B cell (primary cell): ENCODE data around the gene ADAP1. TPM values are rescaled to one million over a fixed set of nuclear protein-coding genes. Genes with fewer than 3 reads are reported as not detected.

Experiments used
- ATAC-seq: fragments of 200-7000 bp; cut with Tn5 transposase; one replicate; pipeline ENCODE4 v1.10.0; 2021; ENCODE audit warnings: low read depth, mild to moderate bottlenecking, moderate number of reproducible peaks, moderate library complexity
- CTCF ChIA-PET: fragments of 350-600 bp; sonication (Branson Sonifier 250); formaldehyde crosslinking; loops from one replicate; lab custom pipeline; 2021; ENCODE audit warnings: antibody characterized with exemption, inconsistent platforms; lab: Charles Lee
- POLR2A ChIA-PET: fragments of 350-600 bp; sonication (Branson Sonifier 250); formaldehyde crosslinking; loops from one replicate; lab custom pipeline; 2021; ENCODE audit warnings: antibody characterized with exemption; lab: Charles Lee
- DNase-seq: peaks from one replicate; pipeline ENCODE4 v3.0.0; 2013
- H2AFZ ChIP-seq: 2 replicates; pipeline ENCODE4 v1.6.1; 2012; ENCODE audit warnings: mild to moderate bottlenecking, low read depth, low read length; ENCODE audit not compliant: insufficient read depth, poor library complexity, severe bottlenecking
- H3K27ac ChIP-seq, 2 donors: 1 replicate in 1 of 2; 2 replicates in 1 of 2; pipeline ENCODE4 v1.5.1; 2012 to 2013; ENCODE audit warnings: low read length in 2 of 2, mild to moderate bottlenecking in 2 of 2, moderate library complexity in 1 of 2
- H3K27me3 ChIP-seq, 4 experiments: fragments of 200-600 bp in 1 of 4; sonication (generic) in 1 of 4; replicated peaks in 1 of 4; 1 replicate in 2 of 4; 2 replicates in 2 of 4; pipeline versions ENCODE4 v1.6.1 to v1.7.0; 2013 to 2016; ENCODE audit warnings: low read length in 3 of 4, mild to moderate bottlenecking in 2 of 4, mixed read lengths in 1 of 4, moderate library complexity in 1 of 4; ENCODE audit not compliant: insufficient read depth in 4 of 4, control insufficient read depth in 3 of 4; ENCODE audit errors: control extremely low read depth in 1 of 4
- H3K36me3 ChIP-seq, 2 experiments: replicated peaks in 1 of 2; 1 replicate in 1 of 2; 2 replicates in 1 of 2; pipeline versions ENCODE4 v1.6.1 to v1.7.1; 2013; ENCODE audit warnings: low read length in 1 of 2; ENCODE audit not compliant: insufficient read depth in 2 of 2, control insufficient read depth in 1 of 2; ENCODE audit errors: control extremely low read depth in 1 of 2, extremely low read depth in 1 of 2
- H3K4me1 ChIP-seq, 2 donors: fragments of 200-600 bp in 1 of 2; sonication (generic) in 1 of 2; 1 replicate in 1 of 2; 2 replicates in 1 of 2; pipeline versions ENCODE4 v1.5.1 to v1.6.1; 2013 to 2017; ENCODE audit warnings: low read length in 2 of 2; ENCODE audit not compliant: control insufficient read depth in 2 of 2, insufficient read depth in 2 of 2
- H3K4me2 ChIP-seq: replicated peaks from 2 replicates; pipeline ENCODE3; 2012; ENCODE audit warnings: mild to moderate bottlenecking, low read depth, low read length; ENCODE audit not compliant: poor library complexity, severe bottlenecking
- H3K4me3 ChIP-seq, 5 experiments: fragments of 200-600 bp in 1 of 5; sonication (generic) in 1 of 5; 1 replicate in 3 of 5; 2 replicates in 2 of 5; pipeline versions ENCODE4 v1.5.1 to v1.7.0; 2011 to 2016; ENCODE audit warnings: low read length in 4 of 5, mild to moderate bottlenecking in 4 of 5, low read depth in 2 of 5, control low read depth in 1 of 5, moderate library complexity in 1 of 5; ENCODE audit not compliant: insufficient read depth in 1 of 5; ENCODE audit errors: control extremely low read depth in 1 of 5, extremely low read depth in 1 of 5
- H3K79me2 ChIP-seq: fragments of 200-600 bp; sonication (generic); one replicate; pipeline ENCODE4 v1.6.0; 2016; ENCODE audit warnings: low read length; ENCODE audit not compliant: control insufficient read depth, insufficient read depth
- H3K9ac ChIP-seq: fragments of 200-600 bp; sonication (generic); 2 replicates; pipeline ENCODE4 v1.6.1; 2017; ENCODE audit warnings: mild to moderate bottlenecking, low read length, moderate library complexity
- H3K9me3 ChIP-seq, 3 donors: one replicate each; pipeline versions ENCODE4 v1.6.1 to v1.7.1; 2013; ENCODE audit warnings: low read length in 2 of 3; ENCODE audit not compliant: control insufficient read depth in 2 of 3, insufficient read depth in 1 of 3; ENCODE audit errors: control extremely low read depth in 1 of 3
- H4K20me1 ChIP-seq: 2 replicates; pipeline ENCODE4 v1.6.0; 2012; ENCODE audit warnings: mild to moderate bottlenecking, low read length; ENCODE audit not compliant: insufficient read depth, control insufficient read depth, poor library complexity, severe bottlenecking
- H3K27ac Mint-ChIP-seq: one replicate; pipeline ENCODE4 v1.8.0; 2021; ENCODE audit warnings: mixed read lengths
- H3K27me3 Mint-ChIP-seq: one replicate; pipeline ENCODE4 v1.8.0; 2021; ENCODE audit warnings: mixed read lengths
- H3K4me1 Mint-ChIP-seq: one replicate; pipeline ENCODE4 v1.8.0; 2021; ENCODE audit warnings: mixed read lengths
- H3K4me3 Mint-ChIP-seq: one replicate; pipeline ENCODE4 v1.8.0; 2021; ENCODE audit warnings: mixed read lengths
- H3K9me3 Mint-ChIP-seq: one replicate; pipeline ENCODE4 v1.8.0; 2022; ENCODE audit warnings: mixed read lengths; ENCODE audit not compliant: insufficient read depth
- EZH2 ChIP-seq: IDR thresholded peaks from 2 replicates; pipeline ENCODE4 v1.6.1; 2012; ENCODE audit warnings: borderline replicate concordance, low read depth, mild to moderate bottlenecking, moderate library complexity, low read length; ENCODE audit not compliant: insufficient read depth, poor library complexity, severe bottlenecking
- WGBS: methylation state at CpG from one replicate; pipeline ENCODE4 v1.1.5; 2013; ENCODE audit warnings: missing lambda C conversion rate; ENCODE audit not compliant: insufficient coverage; 5-methylcytosine and 5-hydroxymethylcytosine counted together
- intact Hi-C: fragments of 100-400 bp; cut with micrococcal nuclease; formaldehyde crosslinking; loops from one replicate; pipeline ENCODE4 v1.10.0; 2022
- polyA plus RNA-seq: library from polyadenylated mRNA; depleted of rRNA; stranded (reverse); fragments of >200 nt; gene quantifications from 2 replicates; pipeline ENCODE4 v1.2.3, GENCODE V29; 2012
- total RNA-seq, 2 donors: library from RNA; stranded (reverse); fragments of 120-200 nt in 1 of 2; gene quantifications; 1 replicate in 1 of 2; 2 replicates in 1 of 2; pipeline versions ENCODE4 v1.2.3 to v1.2.4, GENCODE V29; 2013 to 2022
- TF ChIP-seq, protein P1 (sequence below): fragments of 200-600 bp; IDR thresholded peaks from one replicate; pipeline ENCODE4 v1.8.0; 2022; ENCODE audit warnings: antibody characterized with exemption, mild to moderate bottlenecking

The ADAP1 gene
- total and polyA plus RNA-seq, 2 donors (not counting 1 experiment from before 2014, with no cell fraction given) = 10.8 to 12.9 TPM

DNA sequence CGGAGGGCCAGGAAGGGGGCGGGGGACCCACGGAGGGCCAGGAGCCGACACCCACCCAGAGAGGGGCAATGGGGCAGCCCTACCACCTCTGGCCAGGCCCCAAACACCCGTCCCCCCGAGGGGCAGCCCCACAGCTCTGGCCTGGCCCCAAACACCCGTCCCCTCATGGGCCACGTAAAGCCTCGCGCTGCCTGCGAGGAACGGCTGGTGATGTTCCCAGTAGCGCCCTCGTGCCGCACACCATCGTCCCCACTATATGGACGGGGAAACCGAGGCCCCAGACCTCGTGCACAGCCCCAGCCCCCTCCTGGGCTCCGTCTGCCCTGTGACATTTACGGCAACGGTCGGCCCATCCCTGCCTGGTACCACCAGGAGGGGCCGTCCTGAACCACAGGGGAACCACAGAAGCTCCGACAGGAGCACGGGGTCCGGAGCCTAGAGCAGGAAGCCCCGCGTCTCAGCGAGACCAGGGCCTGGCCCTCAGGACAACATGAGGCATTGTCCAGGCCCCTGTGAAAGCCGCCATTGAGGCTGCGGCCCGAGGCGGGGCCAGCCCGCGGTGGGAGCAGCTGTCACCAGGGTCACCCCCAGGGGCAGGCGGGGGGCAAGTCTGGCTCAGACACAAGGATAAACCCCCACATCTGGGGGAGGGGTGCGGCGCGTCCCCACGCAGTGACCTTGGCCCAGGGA is 42.5 kb downstream of the ADAP1 start:
- Histone ChIP-seq H3K4me3 (no peak overlapping the region), H3K36me3 (no peaks in the 10 kb centered on the region), H4K20me1 (no peaks in the 10 kb centered on the region), H3K27me3 (no peaks in the 10 kb centered on the region), H3K27ac (no peak overlapping the region), H2AFZ (no peak overlapping the region), H3K79me2 (no peaks in the 10 kb centered on the region), H3K9me3 (peaks cover 0 to 11% (median 0%) of the 10 kb centered on the region in 3 donors), H3K4me1 (peaks cover 16 to 20% of the 10 kb centered on the region in 2 donors), H3K4me2 (no peak overlapping the region), H3K9ac (no peak overlapping the region)
- WGBS = 87% methylated on average over 41 of the region's 41 CpGs
- H3K4me3 Mint-ChIP-seq = no peak overlapping the region
- peaks cover 18% of the 10 kb centered on the region for H3K4me1 Mint-ChIP-seq
- CTCF ChIA-PET = no interaction called here
- TF ChIP-seq EZH2 = no peak
- TF ChIP-seq, protein P1, sequence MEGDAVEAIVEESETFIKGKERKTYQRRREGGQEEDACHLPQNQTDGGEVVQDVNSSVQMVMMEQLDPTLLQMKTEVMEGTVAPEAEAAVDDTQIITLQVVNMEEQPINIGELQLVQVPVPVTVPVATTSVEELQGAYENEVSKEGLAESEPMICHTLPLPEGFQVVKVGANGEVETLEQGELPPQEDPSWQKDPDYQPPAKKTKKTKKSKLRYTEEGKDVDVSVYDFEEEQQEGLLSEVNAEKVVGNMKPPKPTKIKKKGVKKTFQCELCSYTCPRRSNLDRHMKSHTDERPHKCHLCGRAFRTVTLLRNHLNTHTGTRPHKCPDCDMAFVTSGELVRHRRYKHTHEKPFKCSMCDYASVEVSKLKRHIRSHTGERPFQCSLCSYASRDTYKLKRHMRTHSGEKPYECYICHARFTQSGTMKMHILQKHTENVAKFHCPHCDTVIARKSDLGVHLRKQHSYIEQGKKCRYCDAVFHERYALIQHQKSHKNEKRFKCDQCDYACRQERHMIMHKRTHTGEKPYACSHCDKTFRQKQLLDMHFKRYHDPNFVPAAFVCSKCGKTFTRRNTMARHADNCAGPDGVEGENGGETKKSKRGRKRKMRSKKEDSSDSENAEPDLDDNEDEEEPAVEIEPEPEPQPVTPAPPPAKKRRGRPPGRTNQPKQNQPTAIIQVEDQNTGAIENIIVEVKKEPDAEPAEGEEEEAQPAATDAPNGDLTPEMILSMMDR = no peak
- no peak for ATAC-seq
- no peaks in the 10 kb centered on the region for H3K9me3 Mint-ChIP-seq
- H3K27me3 Mint-ChIP-seq = no peaks in the 10 kb centered on the region
- POLR2A ChIA-PET = no interaction called here
- DNase-seq = no peak
- no peak overlapping the region for H3K27ac Mint-ChIP-seq
- intact Hi-C loops = loop anchor here (10.0 kb wide), 1 partner anchor 153 kb away; no protein-coding TSS in a partner anchor

DNA sequence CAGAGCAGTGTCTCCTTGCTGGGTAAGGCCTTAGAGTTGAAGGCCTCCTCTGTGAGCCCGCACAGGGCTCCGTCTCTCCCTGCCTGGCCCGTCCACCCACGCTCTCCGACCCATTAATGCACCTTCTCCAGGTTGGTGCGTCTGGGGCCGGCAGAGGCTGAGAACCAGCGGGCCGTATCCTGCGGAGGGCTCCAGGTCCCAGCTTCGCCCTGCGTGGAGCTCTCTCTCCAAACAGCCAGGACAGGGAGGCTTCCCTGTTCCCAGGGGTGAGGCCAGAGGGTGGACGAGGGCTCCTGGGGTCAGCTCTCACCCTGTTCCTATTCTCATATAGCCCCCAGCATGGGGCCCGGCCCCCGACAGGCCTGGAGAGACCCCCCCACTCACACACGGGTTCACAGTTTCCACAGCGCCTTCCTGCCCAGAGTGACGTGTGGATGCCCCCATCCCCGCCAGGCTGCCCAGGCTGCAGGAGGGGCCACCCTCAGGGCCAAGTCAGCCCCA is 43.5 kb downstream of the ADAP1 start:
- POLR2A ChIA-PET = interaction anchor here (1.1 kb wide), 1 partner anchor 40 kb away, joined by 3 read pairs; no protein-coding TSS in a partner anchor
- Histone ChIP-seq H3K27ac (no peak overlapping the region), H3K36me3 (no peaks in the 10 kb centered on the region), H3K27me3 (no peaks in the 10 kb centered on the region), H3K9me3 (peaks cover 0 to 11% (median 0%) of the 10 kb centered on the region in 3 donors), H3K9ac (no peak overlapping the region), H4K20me1 (no peaks in the 10 kb centered on the region), H2AFZ (no peak overlapping the region), H3K4me2 (peak overlapping the region; percentile 89), H3K79me2 (no peaks in the 10 kb centered on the region), H3K4me3 (no peak overlapping the region), H3K4me1 (peaks cover 16 to 20% of the 10 kb centered on the region in 2 donors)
- Mint-ChIP-seq H3K9me3 (no peaks in the 10 kb centered on the region), H3K27ac (no peak overlapping the region), H3K27me3 (no peaks in the 10 kb centered on the region), H3K4me1 (peaks cover 18% of the 10 kb centered on the region), H3K4me3 (no peak overlapping the region)
- DNase-seq = no peak
- 83% methylated on average over 19 of the region's 19 CpGs for WGBS
- CTCF ChIA-PET = interaction anchor here (0.6 to 4.5 kb wide), 9 partner anchors 12 to 265 kb away, joined by 3 to 47 read pairs (median 14); no protein-coding TSS in a partner anchor
- intact Hi-C loops = loop anchor here (1.0 to 10.0 kb wide), 4 partner anchors 12 to 154 kb away; partner anchors contain the start of genes ADAP1 and COX19
- no peak for ATAC-seq
- no peak for TF ChIP-seq EZH2
- TF ChIP-seq, protein P1 = no peak
